Measurements from ENCODE around the gene DAB2IP.

Gene DAB2IP

DNA sequence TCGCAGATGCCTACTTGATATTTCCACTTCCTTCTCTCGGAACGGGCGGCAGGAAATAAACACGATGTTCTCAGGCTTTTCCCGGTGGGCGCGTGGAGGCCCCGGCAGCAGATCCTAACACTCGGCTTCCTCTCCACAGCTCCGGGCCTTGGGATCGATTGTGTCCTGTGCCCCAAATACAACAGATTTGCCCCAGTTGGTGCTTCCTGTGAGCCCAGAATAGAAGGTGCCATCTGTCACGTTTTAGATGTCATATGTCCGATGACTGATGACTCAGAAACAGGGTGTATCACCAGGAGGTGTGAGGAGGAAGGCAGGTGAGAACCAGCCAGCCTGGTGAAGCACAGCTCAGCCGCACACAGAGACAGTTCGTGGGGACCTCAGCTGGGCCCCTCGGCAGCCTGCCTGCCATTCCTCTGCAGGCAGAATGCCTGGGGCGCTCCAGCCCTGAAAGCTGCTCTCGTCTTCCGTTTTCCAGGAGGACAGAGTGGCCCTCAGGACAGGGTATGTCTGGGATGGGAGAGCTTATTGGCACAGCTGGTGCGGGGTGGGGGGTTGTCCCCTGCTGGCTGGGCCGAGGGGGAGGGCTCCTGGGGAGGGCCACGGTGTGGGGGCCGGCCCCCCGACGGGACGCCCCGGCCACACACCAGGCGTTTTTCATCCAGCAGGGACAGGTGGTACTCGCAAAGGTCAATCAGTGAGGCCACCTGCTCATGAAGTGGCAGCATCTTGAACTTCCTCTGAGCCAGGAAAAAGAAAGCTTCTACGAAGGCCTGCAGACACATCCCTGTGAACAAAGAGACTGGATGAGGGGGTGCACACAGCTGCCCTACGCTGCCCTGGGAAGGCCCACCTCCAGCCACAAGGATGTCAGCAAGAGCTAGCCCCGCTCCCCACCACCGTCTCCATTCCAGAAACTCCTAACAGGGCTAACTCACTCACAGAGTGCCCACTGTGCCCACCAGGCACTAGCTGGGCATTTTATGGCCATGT is 171.0 kb downstream of the DAB2IP start:
- H3K4me3 ChIP-seq (ENCODE audit: insufficient read depth in 1 of 2, low read depth in 1 of 2, low read length in 2 of 2): no peak overlapping the region
- H2BK12ac ChIP-seq (ENCODE audit: low read length in 2 of 2): no peak overlapping the region
- no peaks in the 10 kb centered on the region for H3K9me3 ChIP-seq (ENCODE audit: control insufficient read depth, low read length)
- H2BK15ac ChIP-seq (ENCODE audit: low read depth, poor library complexity, severe bottlenecking): no peak overlapping the region
- no peaks in the 10 kb centered on the region for H3K79me1 ChIP-seq (replicated peaks; ENCODE audit: low read length, poor library complexity, severe bottlenecking)
- H3K4me1 ChIP-seq (ENCODE audit: control insufficient read depth, insufficient read depth, low read depth, low read length): peaks cover 7% of the 10 kb centered on the region
- H2AFZ ChIP-seq (ENCODE audit: low read depth, low read length): no peak overlapping the region
- no peak overlapping the region for H4K8ac ChIP-seq (ENCODE audit: low read length)
- H3K9ac ChIP-seq (ENCODE audit: low read length): no peak overlapping the region
- H3K4ac ChIP-seq (ENCODE audit: low read depth in 1 of 2, low read length in 2 of 2): no peak overlapping the region
- DNase-seq: no peak
- no peak overlapping the region for H3K14ac ChIP-seq (ENCODE audit: low read length in 2 of 2)
- peaks cover 0 to 4% of the 10 kb centered on the region in 2 experiments for H3K36me3 ChIP-seq (ENCODE audit: control insufficient read depth in 1 of 2, insufficient read depth in 2 of 2, low read depth in 1 of 2, low read length in 2 of 2)
- no peak overlapping the region for H3K27ac ChIP-seq (ENCODE audit: low read length, poor library complexity, severe bottlenecking)
- H3K23ac ChIP-seq (ENCODE audit: low read length in 2 of 2): no peak overlapping the region
- no peak overlapping the region for H3K4me2 ChIP-seq (ENCODE audit: low read length, poor library complexity, severe bottlenecking)
- no peak overlapping the region for H2BK5ac ChIP-seq (ENCODE audit: low read depth, low read length, poor library complexity, severe bottlenecking)
- H2AK5ac ChIP-seq (ENCODE audit: low read length, severe bottlenecking): no peak overlapping the region
- 90% methylated on average over 34 of the region's 34 CpGs for whole genome bisulfite sequencing
- no peak overlapping the region for H4K91ac ChIP-seq (ENCODE audit: low read length)
- H3K18ac ChIP-seq (ENCODE audit: low read depth in 1 of 2, low read length in 2 of 2): peak overlapping the region in 1 of 2 experiments; percentile 50
- H3K27me3 ChIP-seq (ENCODE audit: control insufficient read depth in 1 of 2, insufficient read depth in 1 of 2, low read length in 2 of 2): peaks cover 5 to 21% of the 10 kb centered on the region in 2 experiments
- H2BK120ac ChIP-seq (ENCODE audit: low read depth, low read length): no peak overlapping the region

DNA sequence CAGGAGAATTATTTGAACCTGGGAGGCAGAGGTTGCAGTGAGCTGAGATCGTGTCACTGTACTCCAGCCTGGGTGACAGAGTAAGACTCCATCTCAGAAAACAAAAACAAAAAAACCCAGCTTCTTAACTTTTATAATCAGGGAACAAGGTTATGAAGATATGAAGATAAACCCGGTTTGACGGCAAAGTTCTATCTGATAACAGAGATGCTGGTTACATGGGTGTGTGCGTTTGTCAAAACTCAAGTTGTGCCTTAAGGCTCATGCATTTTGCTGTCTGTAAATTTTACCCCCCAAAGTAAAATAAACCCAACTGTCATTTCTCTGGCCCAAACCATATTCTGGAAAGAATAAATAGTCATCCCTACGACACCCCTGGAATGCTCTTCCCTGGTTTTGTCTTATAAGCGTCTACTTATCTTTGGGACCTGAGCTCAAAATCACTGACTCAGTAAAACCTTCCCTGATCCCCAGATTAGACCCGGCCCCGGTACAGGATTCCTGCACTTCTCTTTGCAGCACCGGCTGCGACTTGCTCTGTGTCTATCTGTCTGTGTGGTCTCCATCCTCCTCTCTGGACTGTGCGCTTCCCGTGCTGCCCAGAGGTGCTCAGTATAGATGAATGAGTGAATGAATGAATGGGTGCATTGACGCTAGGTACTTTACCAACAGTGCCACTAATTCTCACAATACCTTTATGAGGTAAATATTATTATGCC is 172.2 kb downstream of the DAB2IP start:
- Histone ChIP-seq H3K4ac (ENCODE audit: low read depth in 1 of 2, low read length in 2 of 2) (no peak overlapping the region), H3K9ac (ENCODE audit: low read length) (no peak overlapping the region), H3K4me3 (ENCODE audit: insufficient read depth in 1 of 2, low read depth in 1 of 2, low read length in 2 of 2) (no peak overlapping the region), H3K79me1 (replicated peaks; ENCODE audit: low read length, poor library complexity, severe bottlenecking) (no peaks in the 10 kb centered on the region), H3K23ac (ENCODE audit: low read length in 2 of 2) (no peak overlapping the region), H3K36me3 (ENCODE audit: control insufficient read depth in 1 of 2, insufficient read depth in 2 of 2, low read depth in 1 of 2, low read length in 2 of 2) (peaks cover 0 to 4% of the 10 kb centered on the region in 2 experiments), H2BK15ac (ENCODE audit: low read depth, poor library complexity, severe bottlenecking) (no peak overlapping the region), H4K91ac (ENCODE audit: low read length) (no peak overlapping the region), H3K18ac (ENCODE audit: low read depth in 1 of 2, low read length in 2 of 2) (no peak overlapping the region), H3K27ac (ENCODE audit: low read length, poor library complexity, severe bottlenecking) (no peak overlapping the region), H2AK5ac (ENCODE audit: low read length, severe bottlenecking) (no peak overlapping the region), H3K27me3 (ENCODE audit: control insufficient read depth in 1 of 2, insufficient read depth in 1 of 2, low read length in 2 of 2) (peaks cover 0 to 10% of the 10 kb centered on the region in 2 experiments), H3K9me3 (ENCODE audit: control insufficient read depth, low read length) (no peaks in the 10 kb centered on the region), H2BK5ac (ENCODE audit: low read depth, low read length, poor library complexity, severe bottlenecking) (no peak overlapping the region), H2BK12ac (ENCODE audit: low read length in 2 of 2) (no peak overlapping the region), H4K8ac (ENCODE audit: low read length) (no peak overlapping the region), H3K4me2 (ENCODE audit: low read length, poor library complexity, severe bottlenecking) (no peak overlapping the region), H2AFZ (ENCODE audit: low read depth, low read length) (no peak overlapping the region), H3K14ac (ENCODE audit: low read length in 2 of 2) (no peak overlapping the region), H2BK120ac (ENCODE audit: low read depth, low read length) (no peak overlapping the region), H3K4me1 (ENCODE audit: control insufficient read depth, insufficient read depth, low read depth, low read length) (peaks cover 7% of the 10 kb centered on the region)
- WGBS: 98% methylated on average over 9 of the region's 13 CpGs
- DNase-seq: no peak

DNA sequence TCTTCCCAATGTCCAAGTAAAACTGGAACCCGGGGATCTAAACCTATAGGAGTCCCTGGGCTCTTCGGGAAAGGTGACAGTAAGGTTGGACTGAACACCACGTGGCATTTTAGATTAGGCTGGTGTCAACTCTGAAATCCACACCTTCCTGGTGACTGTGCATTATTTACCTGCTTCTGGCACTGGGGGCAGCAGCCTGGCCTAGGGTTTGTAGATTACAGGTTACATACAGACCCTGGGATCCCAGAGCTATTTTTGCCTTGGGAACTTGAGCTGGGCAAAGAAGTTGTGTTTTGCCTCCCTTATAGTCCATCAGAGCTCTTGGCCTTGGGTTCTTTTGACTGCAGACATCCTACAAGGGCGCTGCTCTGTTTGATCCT is 173.2 kb downstream of the DAB2IP start:
- H4K8ac ChIP-seq (ENCODE audit: low read length): no peak overlapping the region
- no peaks in the 10 kb centered on the region for H3K9me3 ChIP-seq (ENCODE audit: control insufficient read depth, low read length)
- H3K4ac ChIP-seq (ENCODE audit: low read depth in 1 of 2, low read length in 2 of 2): no peak overlapping the region
- H3K4me3 ChIP-seq (ENCODE audit: insufficient read depth in 1 of 2, low read depth in 1 of 2, low read length in 2 of 2): no peak overlapping the region
- no peaks in the 10 kb centered on the region for H3K27me3 ChIP-seq (ENCODE audit: control insufficient read depth in 1 of 2, insufficient read depth in 1 of 2, low read length in 2 of 2)
- DNase-seq: no peak
- no peak overlapping the region for H2BK120ac ChIP-seq (ENCODE audit: low read depth, low read length)
- no peak overlapping the region for H3K27ac ChIP-seq (ENCODE audit: low read length, poor library complexity, severe bottlenecking)
- H3K23ac ChIP-seq (ENCODE audit: low read length in 2 of 2): no peak overlapping the region
- no peak overlapping the region for H3K9ac ChIP-seq (ENCODE audit: low read length)
- WGBS: 82% methylated on average over 4 of the region's 4 CpGs
- no peak overlapping the region for H2AK5ac ChIP-seq (ENCODE audit: low read length, severe bottlenecking)
- no peak overlapping the region for H2BK5ac ChIP-seq (ENCODE audit: low read depth, low read length, poor library complexity, severe bottlenecking)
- no peak overlapping the region for H4K91ac ChIP-seq (ENCODE audit: low read length)
- H2AFZ ChIP-seq (ENCODE audit: low read depth, low read length): no peak overlapping the region
- H2BK15ac ChIP-seq (ENCODE audit: low read depth, poor library complexity, severe bottlenecking): no peak overlapping the region
- H3K36me3 ChIP-seq (ENCODE audit: control insufficient read depth in 1 of 2, insufficient read depth in 2 of 2, low read depth in 1 of 2, low read length in 2 of 2): peaks cover 0 to 4% of the 10 kb centered on the region in 2 experiments
- H3K4me1 ChIP-seq (ENCODE audit: control insufficient read depth, insufficient read depth, low read depth, low read length): peaks cover 2% of the 10 kb centered on the region
- H2BK12ac ChIP-seq (ENCODE audit: low read length in 2 of 2): no peak overlapping the region
- no peak overlapping the region for H3K14ac ChIP-seq (ENCODE audit: low read length in 2 of 2)
- H3K4me2 ChIP-seq (ENCODE audit: low read length, poor library complexity, severe bottlenecking): no peak overlapping the region
- H3K18ac ChIP-seq (ENCODE audit: low read depth in 1 of 2, low read length in 2 of 2): no peak overlapping the region
- H3K79me1 ChIP-seq (replicated peaks; ENCODE audit: low read length, poor library complexity, severe bottlenecking): no peaks in the 10 kb centered on the region

DNA sequence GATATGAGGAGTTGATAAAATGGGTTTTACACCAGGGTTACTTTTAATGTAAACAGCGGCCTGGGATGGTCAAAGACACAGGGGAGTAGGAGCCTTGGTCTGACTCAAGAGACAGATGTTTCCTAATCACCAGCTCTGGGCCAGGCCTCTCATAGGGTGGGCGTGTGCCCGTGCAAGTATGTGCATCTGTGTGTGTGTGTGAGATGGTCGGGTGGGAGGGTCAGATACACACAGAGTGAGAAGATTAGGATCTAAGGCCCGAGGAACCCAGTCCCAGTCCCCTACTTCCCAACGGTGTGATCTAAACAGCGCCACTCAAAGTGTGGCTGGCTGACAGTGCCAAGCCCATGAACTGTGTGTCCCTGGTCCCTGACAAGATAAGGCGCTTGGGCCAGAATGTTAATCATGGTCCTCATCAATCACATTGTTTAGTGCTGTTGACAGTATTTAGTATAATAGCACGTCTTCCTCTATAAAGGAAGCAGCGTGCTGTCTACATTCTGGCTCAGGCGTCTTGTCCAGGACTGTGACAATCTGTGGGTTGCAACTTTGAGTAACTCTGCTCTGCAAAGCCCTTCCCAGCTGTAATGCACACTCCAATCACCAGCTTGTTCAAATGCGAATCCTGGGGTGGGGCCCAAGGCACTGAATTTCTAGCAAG is 173.7 kb downstream of the DAB2IP start:
- Histone ChIP-seq H4K8ac (ENCODE audit: low read length) (no peak overlapping the region), H3K27ac (ENCODE audit: low read length, poor library complexity, severe bottlenecking) (no peak overlapping the region), H2AK5ac (ENCODE audit: low read length, severe bottlenecking) (no peak overlapping the region), H3K36me3 (ENCODE audit: control insufficient read depth in 1 of 2, insufficient read depth in 2 of 2, low read depth in 1 of 2, low read length in 2 of 2) (peaks cover 0 to 4% of the 10 kb centered on the region in 2 experiments), H2BK15ac (ENCODE audit: low read depth, poor library complexity, severe bottlenecking) (no peak overlapping the region), H2BK120ac (ENCODE audit: low read depth, low read length) (no peak overlapping the region), H3K23ac (ENCODE audit: low read length in 2 of 2) (no peak overlapping the region), H3K27me3 (ENCODE audit: control insufficient read depth in 1 of 2, insufficient read depth in 1 of 2, low read length in 2 of 2) (no peaks in the 10 kb centered on the region), H3K4me3 (ENCODE audit: insufficient read depth in 1 of 2, low read depth in 1 of 2, low read length in 2 of 2) (no peak overlapping the region), H3K4ac (ENCODE audit: low read depth in 1 of 2, low read length in 2 of 2) (no peak overlapping the region), H2BK5ac (ENCODE audit: low read depth, low read length, poor library complexity, severe bottlenecking) (no peak overlapping the region), H3K14ac (ENCODE audit: low read length in 2 of 2) (no peak overlapping the region), H3K9ac (ENCODE audit: low read length) (no peak overlapping the region), H3K79me1 (replicated peaks; ENCODE audit: low read length, poor library complexity, severe bottlenecking) (no peaks in the 10 kb centered on the region), H2BK12ac (ENCODE audit: low read length in 2 of 2) (no peak overlapping the region), H2AFZ (ENCODE audit: low read depth, low read length) (no peak overlapping the region), H4K91ac (ENCODE audit: low read length) (no peak overlapping the region), H3K4me1 (ENCODE audit: control insufficient read depth, insufficient read depth, low read depth, low read length) (no peaks in the 10 kb centered on the region), H3K9me3 (ENCODE audit: control insufficient read depth, low read length) (no peaks in the 10 kb centered on the region), H3K4me2 (ENCODE audit: low read length, poor library complexity, severe bottlenecking) (no peak overlapping the region), H3K18ac (ENCODE audit: low read depth in 1 of 2, low read length in 2 of 2) (no peak overlapping the region)
- WGBS: 46% methylated on average over 11 of the region's 12 CpGs
- peak; percentile 34 for DNase-seq
